NCI-H2029 treated with DMSO at 0.1 percent for 48 hours (cell line): ENCODE measurements around the gene MBD6.

Source experiments
- DNase-seq: peaks from one replicate; lab custom pipeline; 2025; lab: John Stamatoyannopoulos, UW

Gene MBD6

DNA sequence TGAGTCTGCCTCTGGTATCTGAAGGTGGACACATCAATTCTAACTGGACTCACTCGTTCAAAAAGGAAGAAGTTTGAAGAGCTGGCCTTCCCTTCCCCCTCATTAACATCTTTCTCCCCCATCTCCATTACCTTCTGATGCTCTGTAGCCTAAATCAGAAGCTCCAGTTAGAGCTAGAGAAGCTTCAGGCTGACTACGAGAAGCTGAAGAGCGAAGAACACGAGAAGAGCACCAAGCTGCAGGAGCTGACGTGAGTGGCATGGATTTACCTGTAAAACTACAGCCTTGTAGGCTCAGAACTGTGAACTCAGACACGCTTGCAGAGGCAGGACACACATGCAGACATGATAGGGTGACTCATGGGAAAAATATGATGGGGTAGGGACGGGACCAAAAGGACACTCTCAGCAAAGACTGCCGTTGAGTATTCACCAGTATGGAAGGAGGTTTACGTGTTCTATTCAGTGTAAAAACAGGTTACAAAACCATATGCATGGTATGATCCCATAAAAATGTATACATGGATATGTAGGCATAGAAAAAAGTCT, 54.1 kb downstream of the MBD6 start:
- no peak for DNase-seq

DNA sequence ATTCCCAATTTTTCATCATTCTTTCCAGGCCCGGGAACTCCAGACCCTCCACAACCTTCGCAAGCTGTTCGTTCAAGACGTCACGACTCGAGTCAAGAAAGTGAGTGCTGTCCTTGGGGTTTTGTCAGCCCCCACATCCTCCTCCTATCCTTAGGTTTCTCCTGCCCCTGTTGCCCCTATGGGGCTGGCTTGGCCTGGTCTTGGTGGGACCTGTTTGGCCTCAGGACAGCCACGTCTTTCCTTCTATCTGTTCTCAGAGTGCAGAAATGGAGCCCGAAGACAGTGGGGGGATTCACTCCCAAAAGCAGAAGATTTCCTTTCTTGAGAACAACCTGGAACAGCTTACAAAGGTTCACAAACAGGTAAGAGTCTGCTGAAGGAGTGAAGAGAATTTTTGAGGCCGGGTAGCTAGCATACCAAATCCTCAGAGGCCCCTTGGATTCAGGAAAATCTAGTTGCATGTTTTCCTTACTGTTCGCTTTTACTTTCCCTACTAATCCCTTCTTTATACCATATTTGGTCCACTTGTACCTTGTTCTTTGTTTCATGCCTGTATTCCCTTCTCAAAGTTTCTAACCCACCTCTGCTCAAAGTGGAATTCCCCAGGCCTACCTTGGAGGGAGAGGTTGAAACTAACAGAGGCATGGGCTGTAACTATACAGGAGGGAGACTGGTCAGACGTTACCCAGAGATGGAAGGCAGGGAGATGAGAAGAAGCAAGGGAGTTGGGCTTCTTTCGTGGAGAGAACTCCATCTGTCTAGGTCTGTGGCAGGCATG, 55.5 kb downstream of the MBD6 start:
- no peak for DNase-seq

DNA sequence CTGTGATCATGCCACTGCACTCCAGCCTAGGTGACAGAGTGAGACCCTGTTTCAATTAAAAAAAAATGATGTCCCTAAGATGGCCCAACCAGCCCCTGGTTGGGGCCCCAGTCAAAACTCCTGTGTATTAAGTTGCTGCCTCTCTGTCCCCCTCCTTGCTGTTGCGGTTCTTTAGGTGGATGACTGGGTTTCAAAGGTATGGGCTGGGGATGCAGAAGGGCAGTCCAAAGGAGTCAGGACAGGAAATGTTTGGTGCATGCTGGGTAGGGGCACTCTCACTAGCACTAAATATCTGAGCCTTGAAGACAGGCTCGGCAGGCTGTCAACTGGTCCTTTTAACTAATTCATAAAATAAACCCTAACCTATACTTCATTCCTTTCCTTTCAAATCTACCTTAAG, 56.4 kb downstream of the MBD6 start:
- no peak for DNase-seq
